GM21723 (cell line): ENCODE data around the gene CACNA1C.

Experiments
- ATAC-seq: cut with Tn5 transposase; IDR thresholded peaks from one replicate; pipeline ENCODE4 v1.9.1; 2021; ENCODE audit warnings: mild to moderate bottlenecking, moderate library complexity; ENCODE audit not compliant: unreplicated experiment

Gene CACNA1C

GRCh38 chr12:2273288-2273687 is 220.5 kb downstream of the CACNA1C start:
- no peak for ATAC-seq

- no peak for ATAC-seq
Observed at GRCh38 chr12:2273751-2274150, 221.0 kb downstream of the CACNA1C start.

GRCh38 chr12:2274733-2275132 is 221.9 kb downstream of the CACNA1C start:
- ATAC-seq, result no peak

- ATAC-seq, result no peak
Observed at GRCh38 chr12:2276288-2277033, 223.7 kb downstream of the CACNA1C start.

- no peak for ATAC-seq
Observed at GRCh38 chr12:2277492-2278155, 224.8 kb downstream of the CACNA1C start.

GRCh38 chr12:2281446-2281845 is 228.7 kb downstream of the CACNA1C start:
- no peak for ATAC-seq

- no peak for ATAC-seq
Observed at GRCh38 chr12:2282318-2282717, 229.5 kb downstream of the CACNA1C start.

GRCh38 chr12:2283480-2283879 is 230.7 kb downstream of the CACNA1C start:
- no peak for ATAC-seq

GRCh38 chr12:2283916-2284315 is 231.1 kb downstream of the CACNA1C start:
- no peak for ATAC-seq

- ATAC-seq, result no peak
Observed at GRCh38 chr12:2284321-2284813, 231.6 kb downstream of the CACNA1C start.

- no peak for ATAC-seq
Observed at GRCh38 chr12:2284857-2285256, 232.1 kb downstream of the CACNA1C start.

- ATAC-seq, result no peak
Observed at GRCh38 chr12:2285462-2285861, 232.7 kb downstream of the CACNA1C start.

- no peak for ATAC-seq
Observed at GRCh38 chr12:2286047-2286446, 233.3 kb downstream of the CACNA1C start.

- no peak for ATAC-seq
Observed at GRCh38 chr12:2286461-2287131, 233.8 kb downstream of the CACNA1C start.

GRCh38 chr12:2287151-2287550 is 234.4 kb downstream of the CACNA1C start:
- ATAC-seq, result no peak

- no peak for ATAC-seq
Observed at GRCh38 chr12:2287589-2287988, 234.8 kb downstream of the CACNA1C start.

- ATAC-seq, result no peak
Observed at GRCh38 chr12:2288001-2288400, 235.2 kb downstream of the CACNA1C start.

- ATAC-seq, result no peak
Observed at GRCh38 chr12:2288471-2288870, 235.7 kb downstream of the CACNA1C start.

- no peak for ATAC-seq
Observed at GRCh38 chr12:2288875-2289274, 236.1 kb downstream of the CACNA1C start.

- no peak for ATAC-seq
Observed at GRCh38 chr12:2289525-2289924, 236.7 kb downstream of the CACNA1C start.

- no peak for ATAC-seq
Observed at GRCh38 chr12:2290091-2290490, 237.3 kb downstream of the CACNA1C start.
